ENCODE data around the gene POU2AF1. TPM values are rescaled to one million over a fixed set of nuclear protein-coding genes. Genes with fewer than 3 reads are reported as not detected.

The POU2AF1 gene
- total RNA-seq, 1 donor from 2014 or later = not detected

- H3K27me3 ChIP-seq = no peaks in the 10 kb centered on the region
- no peak overlapping the region for H3K27ac ChIP-seq
- intact Hi-C loops (cut with DNase I) = no loop called here
- no peak for TF ChIP-seq POLR2AphosphoS5 (IDR thresholded peaks at IDR 0.05; ENCODE audit: insufficient read depth in 1 of 2, low read depth in 1 of 2)
- no peaks in the 10 kb centered on the region for H3K9me3 ChIP-seq
- no peaks in the 10 kb centered on the region for H3K4me1 ChIP-seq
- H3K4me3 ChIP-seq = no peak overlapping the region
- no peak for DNase-seq (ENCODE audit: extremely low spot score in 2 of 2)
- H3K36me3 ChIP-seq = no peaks in the 10 kb centered on the region
Observed at GRCh38 chr11:111370902-111371578, 8.0 kb downstream of the POU2AF1 start.

- intact Hi-C loops (cut with DNase I) = no loop called here
- Histone ChIP-seq H3K9me3 (no peaks in the 10 kb centered on the region), H3K27ac (no peak overlapping the region), H3K36me3 (no peaks in the 10 kb centered on the region), H3K4me3 (no peak overlapping the region), H3K27me3 (no peaks in the 10 kb centered on the region), H3K4me1 (no peaks in the 10 kb centered on the region)
- no peak for TF ChIP-seq POLR2A (IDR thresholded peaks at IDR 0.05)
- TF ChIP-seq POLR2AphosphoS5 (IDR thresholded peaks at IDR 0.05; ENCODE audit: insufficient read depth in 1 of 2, low read depth in 1 of 2) = no peak
- no peak for TF ChIP-seq CTCF (IDR thresholded peaks at IDR 0.05)
- no peak for DNase-seq (ENCODE audit: extremely low spot score in 2 of 2)
Observed at GRCh38 chr11:111370270-111370901, 8.7 kb downstream of the POU2AF1 start.

GRCh38 chr11:111368285-111368560 lies 10.9 kb downstream of the POU2AF1 start:
- Histone ChIP-seq H3K27ac (no peak overlapping the region), H3K9me3 (no peaks in the 10 kb centered on the region), H3K27me3 (no peaks in the 10 kb centered on the region), H3K36me3 (no peaks in the 10 kb centered on the region), H3K4me1 (no peaks in the 10 kb centered on the region), H3K4me3 (no peak overlapping the region)
- no peak for DNase-seq (ENCODE audit: extremely low spot score in 2 of 2)
- intact Hi-C loops (cut with DNase I) = no loop called here
- no peak for TF ChIP-seq POLR2A (IDR thresholded peaks at IDR 0.05)
- no peak for TF ChIP-seq CTCF (IDR thresholded peaks at IDR 0.05)
- TF ChIP-seq POLR2AphosphoS5 (IDR thresholded peaks at IDR 0.05; ENCODE audit: insufficient read depth in 1 of 2, low read depth in 1 of 2) = no peak

GRCh38 chr11:111367411-111368284 lies 11.4 kb downstream of the POU2AF1 start:
- no peaks in the 10 kb centered on the region for H3K27me3 ChIP-seq
- no peak for DNase-seq (ENCODE audit: extremely low spot score in 2 of 2)
- H3K4me1 ChIP-seq = no peaks in the 10 kb centered on the region
- no peaks in the 10 kb centered on the region for H3K9me3 ChIP-seq
- TF ChIP-seq POLR2A (IDR thresholded peaks at IDR 0.05) (no peak), CTCF (IDR thresholded peaks at IDR 0.05) (no peak), POLR2AphosphoS5 (IDR thresholded peaks at IDR 0.05; ENCODE audit: insufficient read depth in 1 of 2, low read depth in 1 of 2) (no peak)
- intact Hi-C loops (cut with DNase I) = no loop called here
- H3K27ac ChIP-seq = no peak overlapping the region
- no peak overlapping the region for H3K4me3 ChIP-seq
- H3K36me3 ChIP-seq = no peaks in the 10 kb centered on the region

GRCh38 chr11:111366560-111367410 lies 12.3 kb downstream of the POU2AF1 start:
- H3K27ac ChIP-seq = no peak overlapping the region
- no peaks in the 10 kb centered on the region for H3K9me3 ChIP-seq
- H3K27me3 ChIP-seq = no peaks in the 10 kb centered on the region
- no peak for DNase-seq (ENCODE audit: extremely low spot score in 2 of 2)
- intact Hi-C loops (cut with DNase I) = no loop called here
- H3K4me3 ChIP-seq = no peak overlapping the region
- TF ChIP-seq POLR2AphosphoS5 (IDR thresholded peaks at IDR 0.05; ENCODE audit: insufficient read depth in 1 of 2, low read depth in 1 of 2) = no peak
- TF ChIP-seq CTCF (IDR thresholded peaks at IDR 0.05) = no peak
- TF ChIP-seq POLR2A (IDR thresholded peaks at IDR 0.05) = no peak
- H3K36me3 ChIP-seq = no peaks in the 10 kb centered on the region
- H3K4me1 ChIP-seq = no peaks in the 10 kb centered on the region

All from vagina (tissue), 2 donors.